ENCODE results near the gene DAND5. TPM values are rescaled to one million over a fixed set of nuclear protein-coding genes. Genes with fewer than 3 reads are reported as not detected.

DAND5 gene
- total and polyA plus RNA-seq, 9 of the 15 experiments (the other 6 are each of a cell fraction or from before 2014, with no cell fraction given): 0.22 to 0.83 (median 0.60) TPM

- TF ChIP-seq, protein P1, sequence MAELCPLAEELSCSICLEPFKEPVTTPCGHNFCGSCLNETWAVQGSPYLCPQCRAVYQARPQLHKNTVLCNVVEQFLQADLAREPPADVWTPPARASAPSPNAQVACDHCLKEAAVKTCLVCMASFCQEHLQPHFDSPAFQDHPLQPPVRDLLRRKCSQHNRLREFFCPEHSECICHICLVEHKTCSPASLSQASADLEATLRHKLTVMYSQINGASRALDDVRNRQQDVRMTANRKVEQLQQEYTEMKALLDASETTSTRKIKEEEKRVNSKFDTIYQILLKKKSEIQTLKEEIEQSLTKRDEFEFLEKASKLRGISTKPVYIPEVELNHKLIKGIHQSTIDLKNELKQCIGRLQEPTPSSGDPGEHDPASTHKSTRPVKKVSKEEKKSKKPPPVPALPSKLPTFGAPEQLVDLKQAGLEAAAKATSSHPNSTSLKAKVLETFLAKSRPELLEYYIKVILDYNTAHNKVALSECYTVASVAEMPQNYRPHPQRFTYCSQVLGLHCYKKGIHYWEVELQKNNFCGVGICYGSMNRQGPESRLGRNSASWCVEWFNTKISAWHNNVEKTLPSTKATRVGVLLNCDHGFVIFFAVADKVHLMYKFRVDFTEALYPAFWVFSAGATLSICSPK (IDR thresholded peaks at IDR 0.05; ENCODE audit: borderline replicate concordance): 0 out of 2 replicates have a peak, but pooled peaks have one; percentile 39
- TF ChIP-seq SAFB2 (IDR thresholded peaks at IDR 0.05; ENCODE audit: borderline replicate concordance, low read depth, low read length, severe bottlenecking): no peak
- peak; percentile 81; the same call in 1 of the 2 replicates for TF ChIP-seq HLTF (IDR thresholded peaks at IDR 0.05)
- TF ChIP-seq BRD4 (IDR thresholded peaks at IDR 0.05): no peak
- TF ChIP-seq CTBP1 (IDR thresholded peaks at IDR 0.05; ENCODE audit: borderline replicate concordance): no peak
- TF ChIP-seq ZNF780A (CRISPR knock-in tag; IDR thresholded peaks at IDR 0.05): no peak
- TF ChIP-seq HDAC8 (tag; IDR thresholded peaks at IDR 0.05): no peak
- TF ChIP-seq, protein P2, sequence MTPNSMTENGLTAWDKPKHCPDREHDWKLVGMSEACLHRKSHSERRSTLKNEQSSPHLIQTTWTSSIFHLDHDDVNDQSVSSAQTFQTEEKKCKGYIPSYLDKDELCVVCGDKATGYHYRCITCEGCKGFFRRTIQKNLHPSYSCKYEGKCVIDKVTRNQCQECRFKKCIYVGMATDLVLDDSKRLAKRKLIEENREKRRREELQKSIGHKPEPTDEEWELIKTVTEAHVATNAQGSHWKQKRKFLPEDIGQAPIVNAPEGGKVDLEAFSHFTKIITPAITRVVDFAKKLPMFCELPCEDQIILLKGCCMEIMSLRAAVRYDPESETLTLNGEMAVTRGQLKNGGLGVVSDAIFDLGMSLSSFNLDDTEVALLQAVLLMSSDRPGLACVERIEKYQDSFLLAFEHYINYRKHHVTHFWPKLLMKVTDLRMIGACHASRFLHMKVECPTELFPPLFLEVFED (CRISPR knock-in tag; conservative IDR thresholded peaks at IDR 0.05): no peak
- TF ChIP-seq IRF9 (tag; IDR thresholded peaks at IDR 0.05): no peak
- TF ChIP-seq JUN (IDR thresholded peaks at IDR 0.05; ENCODE audit: borderline replicate concordance, low read depth, low read length): no peak
- TF ChIP-seq JUN (CRISPR knock-in tag; IDR thresholded peaks at IDR 0.05; ENCODE audit: borderline replicate concordance): no peak
- TF ChIP-seq, protein P3, sequence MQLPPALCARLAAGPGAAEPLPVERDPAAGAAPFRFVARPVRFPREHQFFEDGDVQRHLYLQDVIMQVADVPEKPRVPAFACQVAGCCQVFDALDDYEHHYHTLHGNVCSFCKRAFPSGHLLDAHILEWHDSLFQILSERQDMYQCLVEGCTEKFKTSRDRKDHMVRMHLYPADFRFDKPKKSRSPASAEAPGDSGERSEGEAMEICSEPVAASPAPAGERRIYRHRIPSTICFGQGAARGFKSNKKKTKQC (CRISPR knock-in tag; IDR thresholded peaks at IDR 0.05): no peak
- no peak for TF ChIP-seq PRMT5 (CRISPR knock-in tag; IDR thresholded peaks at IDR 0.05)
- TF ChIP-seq STAT5B (CRISPR knock-in tag; IDR thresholded peaks at IDR 0.05): no peak
- no peak for TF ChIP-seq MEIS2 (IDR thresholded peaks at IDR 0.05; ENCODE audit: partially characterized antibody)
- TF ChIP-seq RB1 (IDR thresholded peaks at IDR 0.05; ENCODE audit: low read depth): no peak
- no peak for TF ChIP-seq PML (IDR thresholded peaks at IDR 0.05; ENCODE audit: low read length)
- TF ChIP-seq BACH1 (tag; IDR thresholded peaks at IDR 0.05): no peak
- TF ChIP-seq RNF219 (CRISPR knock-in tag; IDR thresholded peaks at IDR 0.05): no peak
- no peak for TF ChIP-seq SRSF9 (IDR thresholded peaks at IDR 0.05; ENCODE audit: borderline replicate concordance, low read depth, low read length)
- no peak for TF ChIP-seq HNRNPL (IDR thresholded peaks at IDR 0.05; ENCODE audit: low read depth, low read length)
- TF ChIP-seq MTA3 (IDR thresholded peaks at IDR 0.05; ENCODE audit: borderline replicate concordance): no peak
These were observed 53.7 kb downstream of the DAND5 start (continued) for GRCh38 chr19:13022859-13023636.

Data from K562 (cell line).